Activated CD4-positive, alpha-beta memory T cell treated with anti-CD3 and anti-CD28 coated beads for 36 hours (primary cell): Measurements from ENCODE around the gene PSEN2. TPM values are rescaled to one million over a fixed set of nuclear protein-coding genes. Genes with fewer than 3 reads are reported as not detected.

Experiments used
- CTCF ChIA-PET: fragments of 350-600 bp; sonication (Branson Sonifier 250); formaldehyde crosslinking; loops from one replicate; lab custom pipeline; 2021; ENCODE audit warnings: antibody characterized with exemption, inconsistent platforms; lab: Charles Lee
- POLR2A ChIA-PET: fragments of 350-600 bp; sonication (Branson Sonifier 250); formaldehyde crosslinking; loops from one replicate; lab custom pipeline; 2021; ENCODE audit warnings: antibody characterized with exemption; lab: Charles Lee
- DNase-seq: peaks from one replicate; pipeline ENCODE4 v3.0.0-alpha.2; 2020
- H3K27ac Mint-ChIP-seq: one replicate; pipeline ENCODE4 v1.8.0; 2021; ENCODE audit warnings: mixed read lengths
- H3K27me3 Mint-ChIP-seq: one replicate; pipeline ENCODE4 v1.8.0; 2021; ENCODE audit warnings: mixed read lengths
- H3K36me3 Mint-ChIP-seq: one replicate; pipeline ENCODE4 v1.8.0; 2021; ENCODE audit warnings: mixed read lengths
- H3K4me1 Mint-ChIP-seq: one replicate; pipeline ENCODE4 v1.8.0; 2021; ENCODE audit warnings: low read depth, mixed read lengths
- H3K4me3 Mint-ChIP-seq: one replicate; pipeline ENCODE4 v1.8.0; 2021; ENCODE audit warnings: mild to moderate bottlenecking, mixed read lengths
- H3K9me3 Mint-ChIP-seq: one replicate; pipeline ENCODE4 v1.8.0; 2021; ENCODE audit warnings: mixed read lengths
- intact Hi-C: fragments of 100-400 bp; cut with micrococcal nuclease; formaldehyde crosslinking; loops from one replicate; pipeline ENCODE4 v1.15.1; 2023
- total RNA-seq, 2 experiments: library from RNA; stranded (reverse); gene quantifications; one replicate each; pipeline ENCODE4 v1.2.3, GENCODE V29; 2021

The PSEN2 gene
- total RNA-seq, 2 experiments from 2014 or later: 4.5 to 5.3 TPM

GRCh38 chr1:226943927-226944326 is 73.5 kb downstream of the PSEN2 start:
- H3K9me3 Mint-ChIP-seq: peaks cover 3% of the 10 kb centered on the region
- H3K4me3 Mint-ChIP-seq: no peak overlapping the region
- intact Hi-C loops: loop anchor here (5.0 kb wide), 2 partner anchors 537 to 618 kb away; partner anchors contain the start of genes PARP1 and ZNF678
- DNase-seq: no peak
- peaks cover 37% of the 10 kb centered on the region for H3K4me1 Mint-ChIP-seq
- H3K27ac Mint-ChIP-seq: no peak overlapping the region
- CTCF ChIA-PET: no interaction called here
- POLR2A ChIA-PET: no interaction called here
- no peaks in the 10 kb centered on the region for H3K27me3 Mint-ChIP-seq
- H3K36me3 Mint-ChIP-seq: no peaks in the 10 kb centered on the region

- CTCF ChIA-PET: no interaction called here
- no peaks in the 10 kb centered on the region for H3K27me3 Mint-ChIP-seq
- peaks cover 3% of the 10 kb centered on the region for H3K9me3 Mint-ChIP-seq
- no peak overlapping the region for H3K4me3 Mint-ChIP-seq
- DNase-seq: no peak
- H3K36me3 Mint-ChIP-seq: no peaks in the 10 kb centered on the region
- peaks cover 37% of the 10 kb centered on the region for H3K4me1 Mint-ChIP-seq
- H3K27ac Mint-ChIP-seq: no peak overlapping the region
- POLR2A ChIA-PET: no interaction called here
- intact Hi-C loops: no loop called here
Measured at GRCh38 chr1:226945106-226945857, 74.9 kb downstream of the PSEN2 start.

Other genes starting within 250 kb of the PSEN2 start
- 10 to 100 TPM; 37.5 to 38.5 TPM for gene ITPKB, start 131.3 kb upstream of the PSEN2 start, total RNA-seq
- gene COQ8A, start 69.7 kb downstream of the PSEN2 start, total RNA-seq: 10 to 100 TPM; 19.8 to 22.2 TPM